Caki2 (cell line): ENCODE data around the gene SYT17. TPM values are rescaled to one million over a fixed set of nuclear protein-coding genes. Genes with fewer than 3 reads are reported as not detected.

Source experiments
- DNase-seq: peaks from one replicate; pipeline ENCODE4 v3.0.0-alpha.2; 2015; ENCODE audit warnings: low read depth
- in situ Hi-C: cut with HindIII; loops from 2 replicates; pipeline ENCODE4 v1.10.0; 2016; ENCODE audit warnings: low sequenced_read_pairs, low pct_unique_long_range_greater_than_20kb, mixed read lengths
- total RNA-seq: library from RNA; depleted of rRNA; stranded (reverse); fragments of >200 nt; shearing (Covaris generic); gene quantifications from 2 replicates; pipeline ENCODE4 v1.2.3, GENCODE V29; 2014; ENCODE audit warnings: low replicate concordance

SYT17 gene
- total RNA-seq, 1 experiment from 2014 or later: 9.9 TPM

GRCh38 chr16:19232988-19233387, 64.9 kb downstream of the SYT17 start:
- in situ Hi-C loops: no loop called here
- no peak for DNase-seq

GRCh38 chr16:19235478-19235877, 67.4 kb downstream of the SYT17 start:
- in situ Hi-C loops: no loop called here
- no peak for DNase-seq

- DNase-seq: no peak
- in situ Hi-C loops: no loop called here
Observed at GRCh38 chr16:19235886-19236285, 67.8 kb downstream of the SYT17 start.

GRCh38 chr16:19236561-19237209, 68.6 kb downstream of the SYT17 start:
- in situ Hi-C loops: no loop called here
- DNase-seq: peak; percentile 21

GRCh38 chr16:19238406-19238805, 70.4 kb downstream of the SYT17 start:
- in situ Hi-C loops: no loop called here
- no peak for DNase-seq

- in situ Hi-C loops: no loop called here
- no peak for DNase-seq
Observed at GRCh38 chr16:19239511-19240155, 71.6 kb downstream of the SYT17 start.

GRCh38 chr16:19240494-19240893, 72.5 kb downstream of the SYT17 start:
- in situ Hi-C loops: no loop called here
- no peak for DNase-seq

GRCh38 chr16:19241512-19241911, 73.5 kb downstream of the SYT17 start:
- no peak for DNase-seq
- in situ Hi-C loops: no loop called here

- no peak for DNase-seq
- in situ Hi-C loops: no loop called here
Observed at GRCh38 chr16:19242186-19242585, 74.1 kb downstream of the SYT17 start.

GRCh38 chr16:19242987-19243575, 75.0 kb downstream of the SYT17 start:
- no peak for DNase-seq

GRCh38 chr16:19245326-19245925, 77.4 kb downstream of the SYT17 start:
- DNase-seq: no peak
- in situ Hi-C loops: no loop called here

More at GRCh38 chr16:19242987-19243575, 75.0 kb downstream of the SYT17 start:
- in situ Hi-C loops: no loop called here

GRCh38 chr16:19252904-19253303, 84.9 kb downstream of the SYT17 start:
- in situ Hi-C loops: no loop called here

GRCh38 chr16:19254611-19255010, 86.6 kb downstream of the SYT17 start:
- in situ Hi-C loops: no loop called here
- DNase-seq: no peak

More at GRCh38 chr16:19252904-19253303, 84.9 kb downstream of the SYT17 start:
- no peak for DNase-seq

GRCh38 chr16:19264123-19264673, 96.2 kb downstream of the SYT17 start:
- in situ Hi-C loops: no loop called here
- DNase-seq: no peak

GRCh38 chr16:19265380-19265930, 97.4 kb downstream of the SYT17 start:
- no peak for DNase-seq
- in situ Hi-C loops: no loop called here

- DNase-seq: no peak
- in situ Hi-C loops: no loop called here
Observed at GRCh38 chr16:19266774-19267173, 98.7 kb downstream of the SYT17 start.

GRCh38 chr16:19269098-19269497, 101.1 kb downstream of the SYT17 start:
- no peak for DNase-seq
- in situ Hi-C loops: no loop called here

- in situ Hi-C loops: no loop called here
- peak; percentile 25 for DNase-seq
Observed at GRCh38 chr16:19274165-19274797, 106.2 kb downstream of the SYT17 start.
